Measurements from ENCODE around the gene CRYM. TPM values are rescaled to one million over a fixed set of nuclear protein-coding genes. Genes with fewer than 3 reads are reported as not detected.

Gene CRYM
- total RNA-seq, 2 experiments from 2014 or later: not detected

DNA sequence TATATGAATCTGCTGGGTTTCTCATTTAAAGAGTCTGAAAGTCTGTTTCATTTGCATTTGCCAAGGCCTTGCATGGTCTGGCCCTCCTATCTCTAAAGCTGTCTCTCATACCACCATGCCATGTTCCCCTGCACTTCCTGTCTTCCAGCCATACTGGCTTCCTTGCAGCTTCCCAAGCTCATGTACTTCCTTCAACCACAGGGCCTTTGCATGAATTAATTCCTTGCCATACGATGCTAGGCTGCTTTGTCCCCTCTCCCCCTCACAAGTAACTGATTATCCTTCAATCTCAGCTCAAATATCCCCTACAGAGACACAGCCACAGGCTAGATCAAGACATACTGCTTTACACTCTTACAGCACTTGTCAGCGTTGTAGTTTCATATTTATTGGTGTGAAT lies 5.8 kb downstream of the CRYM start:
- CTCF ChIA-PET: no interaction called here
- peaks cover 0 to under 1% of the 10 kb centered on the region in 2 experiments for H3K9me3 ChIP-seq (ENCODE audit: control insufficient read depth in 1 of 2, insufficient read depth in 1 of 2, low read length in 2 of 2)
- no peak overlapping the region for H3K27ac ChIP-seq (ENCODE audit: low read depth in 1 of 2, low read length in 2 of 2)
- H3K4me1 ChIP-seq (ENCODE audit: insufficient read depth, low read length): no peaks in the 10 kb centered on the region
- no peak for DNase-seq
- no peaks in the 10 kb centered on the region for H3K36me3 ChIP-seq (ENCODE audit: insufficient read depth, low read length)
- peaks cover 7 to 19% of the 10 kb centered on the region in 2 experiments for H3K27me3 ChIP-seq (ENCODE audit: control insufficient read depth in 1 of 2, insufficient read depth in 2 of 2, low read length in 2 of 2)
- no peak overlapping the region for H3K4me3 ChIP-seq (ENCODE audit: low read length)
- Mint-ChIP-seq H3K4me1 (ENCODE audit: low read depth) (no peaks in the 10 kb centered on the region), H3K27me3 (peaks cover 35% of the 10 kb centered on the region), H3K4me3 (no peak overlapping the region), H3K9me3 (no peaks in the 10 kb centered on the region), H3K36me3 (ENCODE audit: low read depth) (no peaks in the 10 kb centered on the region), H3K27ac (no peak overlapping the region)
- POLR2A ChIA-PET: no interaction called here
- intact Hi-C loops (cut with DNase I, micrococcal nuclease): loop anchor here in 1 of 2 experiments (10.0 kb wide), 1 partner anchor 1423 kb away; no protein-coding TSS in a partner anchor
- TF ChIP-seq CTCF (IDR thresholded peaks at IDR 0.05): no peak
- ATAC-seq (ENCODE audit: poor library complexity): no peak

DNA sequence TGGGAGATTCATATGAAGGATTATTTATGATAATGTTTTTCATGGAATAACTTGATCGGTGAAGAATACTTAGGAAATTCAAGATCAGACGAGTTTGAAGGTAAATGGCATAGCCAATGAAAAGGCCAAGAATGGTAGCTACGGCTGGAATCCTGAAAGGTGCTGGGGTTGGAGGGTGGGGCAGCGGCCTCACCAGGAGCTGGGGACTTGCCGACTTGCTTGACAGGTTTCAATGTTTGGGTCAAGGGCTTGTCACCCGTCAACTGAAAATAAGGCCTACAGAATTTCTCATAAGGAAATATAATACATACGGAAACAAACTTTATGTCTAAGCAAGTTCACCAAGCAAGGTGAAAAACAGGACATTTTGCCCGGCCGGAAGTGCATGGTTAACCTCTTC lies 9.9 kb downstream of the CRYM start:
- ChIA-PET CTCF (no interaction called here), POLR2A (no interaction called here)
- intact Hi-C loops (cut with DNase I, micrococcal nuclease): loop anchor here in 1 of 2 experiments (5.0 kb wide), 1 partner anchor 51 kb away; no protein-coding TSS in a partner anchor
- Histone ChIP-seq H3K4me3 (ENCODE audit: low read length) (no peak overlapping the region), H3K4me1 (ENCODE audit: insufficient read depth, low read length) (no peaks in the 10 kb centered on the region), H3K36me3 (ENCODE audit: insufficient read depth, low read length) (no peaks in the 10 kb centered on the region), H3K9me3 (ENCODE audit: control insufficient read depth in 1 of 2, insufficient read depth in 1 of 2, low read length in 2 of 2) (no peaks in the 10 kb centered on the region), H3K27me3 (ENCODE audit: control insufficient read depth in 1 of 2, insufficient read depth in 2 of 2, low read length in 2 of 2) (no peaks in the 10 kb centered on the region), H3K27ac (ENCODE audit: low read depth in 1 of 2, low read length in 2 of 2) (no peak overlapping the region)
- TF ChIP-seq CTCF (IDR thresholded peaks at IDR 0.05): no peak
- Mint-ChIP-seq H3K36me3 (ENCODE audit: low read depth) (no peaks in the 10 kb centered on the region), H3K4me3 (no peak overlapping the region), H3K9me3 (no peaks in the 10 kb centered on the region), H3K27me3 (no peaks in the 10 kb centered on the region), H3K4me1 (ENCODE audit: low read depth) (no peaks in the 10 kb centered on the region), H3K27ac (no peak overlapping the region)
- ATAC-seq (ENCODE audit: poor library complexity) (no peak), DNase-seq (no peak)

DNA sequence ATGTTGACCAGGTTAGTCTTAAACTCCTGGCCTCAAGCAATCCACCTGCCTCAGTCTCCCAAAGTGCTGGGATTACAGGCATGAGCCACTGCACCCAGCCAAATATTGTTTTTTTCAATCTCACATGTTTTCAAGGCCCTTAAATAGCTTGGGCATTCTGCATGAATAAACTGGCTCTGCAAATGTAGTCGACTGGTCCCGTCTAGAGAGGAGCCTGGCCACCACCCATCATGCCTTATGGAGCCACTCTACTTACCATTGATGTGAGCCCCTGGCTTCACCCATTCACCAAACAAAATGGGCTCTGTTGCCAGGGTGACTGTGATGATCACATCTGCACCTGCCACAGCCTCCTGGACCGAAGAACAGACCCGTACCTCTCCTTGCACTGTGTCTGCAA lies 10.8 kb downstream of the CRYM start:
- no peaks in the 10 kb centered on the region for H3K4me1 ChIP-seq (ENCODE audit: insufficient read depth, low read length)
- Mint-ChIP-seq H3K4me3 (no peak overlapping the region), H3K36me3 (ENCODE audit: low read depth) (no peaks in the 10 kb centered on the region), H3K4me1 (ENCODE audit: low read depth) (no peaks in the 10 kb centered on the region), H3K27me3 (no peaks in the 10 kb centered on the region), H3K27ac (no peak overlapping the region), H3K9me3 (no peaks in the 10 kb centered on the region)
- intact Hi-C loops (cut with DNase I, micrococcal nuclease): loop anchor here in 1 of 2 experiments (5.0 kb wide), 1 partner anchor 50 kb away; no protein-coding TSS in a partner anchor
- H3K4me3 ChIP-seq (ENCODE audit: low read length): no peak overlapping the region
- ChIA-PET CTCF (no interaction called here), POLR2A (no interaction called here)
- no peak for DNase-seq
- no peak for ATAC-seq (ENCODE audit: poor library complexity)
- no peak overlapping the region for H3K27ac ChIP-seq (ENCODE audit: low read depth in 1 of 2, low read length in 2 of 2)
- no peaks in the 10 kb centered on the region for H3K36me3 ChIP-seq (ENCODE audit: insufficient read depth, low read length)
- no peak for TF ChIP-seq CTCF (IDR thresholded peaks at IDR 0.05)
- no peaks in the 10 kb centered on the region for H3K9me3 ChIP-seq (ENCODE audit: control insufficient read depth in 1 of 2, insufficient read depth in 1 of 2, low read length in 2 of 2)
- H3K27me3 ChIP-seq (ENCODE audit: control insufficient read depth in 1 of 2, insufficient read depth in 2 of 2, low read length in 2 of 2): no peaks in the 10 kb centered on the region

All from CD4-positive, alpha-beta T cell (primary cell).